HepG2 (cell line): Measurements from ENCODE around the gene CARS2. TPM values are rescaled to one million over a fixed set of nuclear protein-coding genes. Genes with fewer than 3 reads are reported as not detected.

ENCODE experiments used
- ARNT2 ChIP-seq: sonication (generic); formaldehyde crosslinking; IDR thresholded peaks from 2 replicates; pipeline ENCODE4 v1.8.0; 2022; ENCODE audit warnings: mild to moderate bottlenecking, low read depth, missing genetic modification reagents, moderate library complexity
- CCAR2 ChIP-seq: fragments of 200-400 bp; formaldehyde crosslinking; optimal IDR thresholded peaks from 2 replicates; pipeline ENCODE3; 2018; ENCODE audit warnings: low read depth, mild to moderate bottlenecking, low read length, moderate library complexity
- CREB3 ChIP-seq: sonication (generic); formaldehyde crosslinking; IDR thresholded peaks from 2 replicates; pipeline ENCODE4 v1.5.0; 2020; ENCODE audit warnings: missing genetic modification reagents
- E2F2 ChIP-seq: sonication (generic); formaldehyde crosslinking; IDR thresholded peaks from 2 replicates; pipeline ENCODE4 v1.4.0; 2020; ENCODE audit warnings: missing genetic modification reagents, borderline replicate concordance
- HNF1A ChIP-seq, 2 experiments: sonication (generic) in 1 of 2; formaldehyde crosslinking in 1 of 2; IDR thresholded peaks; 2 replicates each; pipeline versions ENCODE4 v1.4.0 to v1.6.1; 2016 to 2020; ENCODE audit warnings: borderline replicate concordance in 1 of 2, low read depth in 1 of 2, mild to moderate bottlenecking in 1 of 2, missing genetic modification reagents in 1 of 2
- KDM1A ChIP-seq: IDR thresholded peaks from 2 replicates; pipeline ENCODE4 v1.6.1; 2016; ENCODE audit warnings: missing compliant biosample characterization
- MLXIP ChIP-seq: sonication (generic); formaldehyde crosslinking; IDR thresholded peaks from 2 replicates; pipeline ENCODE4 v1.9.0; 2021; ENCODE audit warnings: missing genetic modification reagents, borderline replicate concordance
- MXD3 ChIP-seq: IDR thresholded peaks from 2 replicates; pipeline ENCODE4 v1.6.1; 2016; ENCODE audit warnings: mild to moderate bottlenecking, missing biosample characterization, missing genetic modification reagents
- NR2F2 ChIP-seq: IDR thresholded peaks from 2 replicates; pipeline ENCODE4 v1.6.1; 2012; ENCODE audit warnings: low read depth, inconsistent platforms, borderline replicate concordance
- SIX4 ChIP-seq: sonication (generic); formaldehyde crosslinking; IDR thresholded peaks from 2 replicates; pipeline ENCODE4 v1.4.0; 2020; ENCODE audit warnings: missing genetic modification reagents
- TBP ChIP-seq: sonication (generic); formaldehyde crosslinking; IDR thresholded peaks from 2 replicates; pipeline ENCODE4 v1.5.0; 2020; ENCODE audit warnings: missing genetic modification reagents
- YEATS4 ChIP-seq: sonication (generic); formaldehyde crosslinking; IDR thresholded peaks from 2 replicates; pipeline ENCODE4 v1.4.0; 2020; ENCODE audit warnings: missing genetic modification reagents, borderline replicate concordance
- ZFP82 ChIP-seq: sonication (generic); formaldehyde crosslinking; IDR thresholded peaks from 2 replicates; pipeline ENCODE4 v1.5.1; 2020; ENCODE audit warnings: mild to moderate bottlenecking, missing genetic modification reagents, borderline replicate concordance
- ZKSCAN1 ChIP-seq: fragments of 150-350 bp; IDR thresholded peaks from 2 replicates; pipeline ENCODE4 v1.6.1; 2014; ENCODE audit warnings: low read length
- ZMAT3 ChIP-seq: sonication (generic); formaldehyde crosslinking; conservative IDR thresholded peaks from 2 replicates; pipeline ENCODE4 v1.7.0; 2021; ENCODE audit warnings: missing genetic modification reagents
- ZNF207 ChIP-seq: fragments of 450-650 bp; IDR thresholded peaks from 2 replicates; pipeline ENCODE4 v1.6.1; 2016; ENCODE audit warnings: antibody characterized with exemption, borderline replicate concordance
- ZNF496 ChIP-seq: sonication (generic); formaldehyde crosslinking; IDR thresholded peaks from 2 replicates; pipeline ENCODE4 v1.8.1; 2023; ENCODE audit warnings: mild to moderate bottlenecking, moderate library complexity, missing genetic modification reagents; ENCODE audit not compliant: insufficient replicate concordance
- ZNF740 ChIP-seq: sonication (generic); formaldehyde crosslinking; IDR thresholded peaks from 2 replicates; pipeline ENCODE4 v1.4.0; 2020; ENCODE audit warnings: missing genetic modification reagents
- polyA plus RNA-seq, 8 experiments: library from polyadenylated mRNA; depleted of rRNA in 3 of 8; stranded (reverse) in 7 of 8; unstranded in 1 of 8; fragments of >200 nt; fragmentation: Illumina TruSeq in 4 of 8; extraction: Trizol in 4 of 8; gene quantifications; 2 replicates each; pipeline versions ENCODE4 v1.2.1 to v1.2.3, GENCODE V29; 2011 to 2016; ENCODE audit warnings: low read depth in 4 of 8, missing spikeins in 1 of 8, mixed read lengths in 1 of 8; ENCODE audit not compliant: insufficient read depth in 1 of 8
- total RNA-seq, 5 experiments: library from RNA; depleted of rRNA; stranded (reverse); fragments of >200 nt; fragmentation: Illumina TruSeq; extraction: Trizol; gene quantifications; 2 replicates each; pipeline ENCODE4 v1.2.3, GENCODE V29; 2016; ENCODE audit warnings: low read depth in 1 of 5

Gene CARS2
- total and polyA plus RNA-seq, 2 of the 13 experiments (the other 11 are each of a cell fraction or from before 2014, with no cell fraction given): 41.1 to 59.3 TPM

- TF ChIP-seq HNF1A (IDR thresholded peaks at IDR 0.05; ENCODE audit: low read depth) (no peak), HNF1A (CRISPR knock-in tag; IDR thresholded peaks at IDR 0.05; ENCODE audit: borderline replicate concordance) (no peak), ZMAT3 (no peak), CREB3 (CRISPR knock-in tag) (peak; percentile 44; the same call in 1 of the 2 replicates), ZKSCAN1 (no peak), CCAR2 (no peak), ZNF207 (no peak), YEATS4 (peak; percentile 81), SIX4 (CRISPR knock-in tag) (0 out of 2 replicates have a peak, but pooled peaks have one; percentile 46), ZNF740 (CRISPR knock-in tag) (0 out of 2 replicates have a peak, but pooled peaks have one; percentile 39), ZNF496 (no peak), MXD3 (CRISPR knock-in tag) (no peak), KDM1A (CRISPR knock-in tag) (no peak), NR2F2 (no peak), E2F2 (no peak), TBP (CRISPR knock-in tag) (no peak), ZFP82 (CRISPR knock-in tag) (no peak), MLXIP (CRISPR knock-in tag) (no peak), ARNT2 (no peak)
These were observed 9.7 kb upstream of the CARS2 start (continued) for GRCh38 chr13:110715395-110716246.
